GM23338 (cell line): ENCODE measurements around the gene TBCEL. TPM values are rescaled to one million over a fixed set of nuclear protein-coding genes. Genes with fewer than 3 reads are reported as not detected.

Experiments used
- ATAC-seq: fragments of 200-7000 bp; cut with Tn5 transposase; 3 replicates; pipeline ENCODE4 v1.9.1; 2020
- DNase-seq: peaks from one replicate; pipeline ENCODE4 v3.0.0-alpha.2; 2015; ENCODE audit warnings: low spot score
- H2AFZ ChIP-seq: fragments of 200-600 bp; sonication (generic); 2 replicates; pipeline ENCODE4 v1.8.0; 2016; ENCODE audit warnings: antibody characterized with exemption, mild to moderate bottlenecking, moderate library complexity
- H3F3A ChIP-seq: fragments of 200-600 bp; sonication (generic); replicated peaks from 2 replicates; pipeline ENCODE4 v1.8.0; 2017; ENCODE audit warnings: antibody characterized with exemption, mixed run types, low read depth
- H3K27ac ChIP-seq: fragments of 200-600 bp; sonication (generic); 2 replicates; pipeline ENCODE4 v1.6.1; 2016; ENCODE audit warnings: low read depth
- H3K27me3 ChIP-seq: fragments of 200-600 bp; sonication (generic); 2 replicates; pipeline ENCODE4 v1.8.0; 2016; ENCODE audit warnings: mild to moderate bottlenecking, mixed run types, moderate library complexity; ENCODE audit not compliant: insufficient read depth
- H3K36me3 ChIP-seq: fragments of 200-600 bp; sonication (generic); 2 replicates; pipeline ENCODE4 v1.8.0; 2016; ENCODE audit warnings: mild to moderate bottlenecking; ENCODE audit not compliant: insufficient read depth
- H3K4me1 ChIP-seq: fragments of 200-600 bp; sonication (generic); 2 replicates; pipeline ENCODE4 v1.8.0; 2016; ENCODE audit warnings: mild to moderate bottlenecking, moderate library complexity; ENCODE audit not compliant: insufficient read depth
- H3K4me2 ChIP-seq: fragments of 200-600 bp; sonication (generic); 2 replicates; pipeline ENCODE4 v1.7.1; 2017; ENCODE audit warnings: mixed run types
- H3K4me3 ChIP-seq: fragments of 200-600 bp; sonication (generic); 2 replicates; pipeline ENCODE4 v1.6.1; 2016; ENCODE audit warnings: mixed run types
- H3K79me2 ChIP-seq: fragments of 200-600 bp; sonication (generic); replicated peaks from 2 replicates; pipeline ENCODE4 v1.8.0; 2017; ENCODE audit warnings: mild to moderate bottlenecking; ENCODE audit not compliant: insufficient read depth
- H3K9me2 ChIP-seq: fragments of 200-600 bp; sonication (generic); 2 replicates; pipeline ENCODE4 v1.8.0; 2017; ENCODE audit not compliant: insufficient read depth
- H4K20me1 ChIP-seq: fragments of 200-600 bp; sonication (generic); replicated peaks from 2 replicates; pipeline ENCODE4 v1.8.0; 2017; ENCODE audit warnings: mild to moderate bottlenecking; ENCODE audit not compliant: insufficient read depth
- H3K27ac Mint-ChIP-seq: 2 replicates; pipeline ENCODE4 v1.8.0; 2020; ENCODE audit warnings: inconsistent platforms, mild to moderate bottlenecking, moderate library complexity, mixed read lengths
- H3K27me3 Mint-ChIP-seq: 3 replicates; pipeline ENCODE4 v1.8.0; 2022; ENCODE audit warnings: low read depth, mild to moderate bottlenecking, moderate library complexity, mixed read lengths, inconsistent platforms; ENCODE audit not compliant: insufficient read depth, poor library complexity
- H3K36me3 Mint-ChIP-seq: 3 replicates; pipeline ENCODE4 v1.8.0; 2021; ENCODE audit warnings: low read depth, mild to moderate bottlenecking, inconsistent platforms, moderate library complexity, mixed read lengths
- H3K4me1 Mint-ChIP-seq: 3 replicates; pipeline ENCODE4 v1.8.0; 2020; ENCODE audit warnings: mild to moderate bottlenecking, inconsistent platforms, mixed read lengths
- H3K4me3 Mint-ChIP-seq: 3 replicates; pipeline ENCODE4 v1.8.0; 2021; ENCODE audit warnings: moderate library complexity, mild to moderate bottlenecking, inconsistent platforms, mixed read lengths
- H3K9me3 Mint-ChIP-seq: 3 replicates; pipeline ENCODE4 v1.8.0; 2020; ENCODE audit warnings: moderate library complexity, mild to moderate bottlenecking, inconsistent platforms, mixed read lengths
- CREB1 ChIP-seq: fragments of 250-450 bp; sonication (Bioruptor Pico); IDR thresholded peaks from 2 replicates; pipeline ENCODE4 v1.5.0; 2020; ENCODE audit warnings: low read depth, mild to moderate bottlenecking, moderate library complexity
- CTCF ChIP-seq, 2 experiments: fragments of 200-600 bp in 1 of 2; sonication (generic) in 1 of 2; conservative IDR thresholded peaks; 2 replicates each; pipeline versions ENCODE4 v1.5.1 to v1.6.1; 2016 to 2017; ENCODE audit warnings: antibody characterized with exemption in 2 of 2, low read depth in 2 of 2, mild to moderate bottlenecking in 2 of 2, moderate library complexity in 1 of 2
- ETS1 ChIP-seq: IDR thresholded peaks from 2 replicates; pipeline ENCODE4 v1.6.1; 2016; ENCODE audit warnings: antibody characterized with exemption
- EZH2 ChIP-seq: fragments of 200-600 bp; sonication (generic); IDR thresholded peaks from one replicate; pipeline ENCODE4 v1.8.0; 2017; ENCODE audit warnings: antibody characterized with exemption, mild to moderate bottlenecking, low read depth; ENCODE audit not compliant: unreplicated experiment
- EZH2phosphoT487 ChIP-seq: fragments of 200-600 bp; sonication (generic); IDR thresholded peaks from one replicate; pipeline ENCODE4 v1.8.1; 2018; ENCODE audit warnings: antibody characterized with exemption; ENCODE audit not compliant: unreplicated experiment
- JUNB ChIP-seq: IDR thresholded peaks from one replicate; pipeline ENCODE4 v1.6.1; 2016; ENCODE audit warnings: antibody characterized with exemption; ENCODE audit not compliant: unreplicated experiment
- NANOG ChIP-seq: IDR thresholded peaks from 2 replicates; pipeline ENCODE4 v1.6.1; 2016; ENCODE audit warnings: antibody characterized with exemption, borderline replicate concordance
- POLR2AphosphoS5 ChIP-seq: IDR thresholded peaks from 2 replicates; pipeline ENCODE4 v1.6.1; 2016; ENCODE audit warnings: antibody characterized with exemption, low read depth
- REST ChIP-seq: IDR thresholded peaks from one replicate; pipeline ENCODE4 v1.6.1; 2018; ENCODE audit warnings: antibody characterized with exemption; ENCODE audit not compliant: unreplicated experiment
- STAT1 ChIP-seq: IDR thresholded peaks from one replicate; pipeline ENCODE4 v1.6.1; 2016; ENCODE audit warnings: antibody characterized with exemption; ENCODE audit not compliant: unreplicated experiment
- ZNF114 ChIP-seq: fragments of 250-450 bp; sonication (Bioruptor Pico); IDR thresholded peaks from 2 replicates; pipeline ENCODE4 v1.5.0; 2020; ENCODE audit warnings: mild to moderate bottlenecking, moderate library complexity
- ZNF331 ChIP-seq: fragments of 250-450 bp; sonication (Bioruptor Pico); IDR thresholded peaks from 2 replicates; pipeline ENCODE4 v1.5.0; 2020; ENCODE audit warnings: low read depth, mild to moderate bottlenecking, moderate library complexity
- ZNF462 ChIP-seq: fragments of 250-450 bp; sonication (Bioruptor Pico); IDR thresholded peaks from 2 replicates; pipeline ENCODE4 v1.5.0; 2020; ENCODE audit warnings: mild to moderate bottlenecking, moderate library complexity
- polyA plus RNA-seq: library from polyadenylated mRNA; unstranded; fragments of >200 nt; fragmentation: Nextera tagmentation; extraction: Ambion mirVana; gene quantifications from 2 replicates; pipeline ENCODE4 v1.2.1, GENCODE V29; 2016
- total RNA-seq: library from RNA; depleted of rRNA; stranded (reverse); fragments of >200 nt; shearing (Covaris generic); gene quantifications from 2 replicates; pipeline ENCODE4 v1.2.3, GENCODE V29; 2014

TBCEL gene
- total and polyA plus RNA-seq, 2 experiments from 2014 or later: 5.4 to 16.2 TPM

GRCh38 chr11:121037016-121037415 is 13.1 kb downstream of the TBCEL start:
- H3F3A ChIP-seq: no peaks in the 10 kb centered on the region
- DNase-seq (no peak), ATAC-seq (no peak)
- TF ChIP-seq ZNF331 (CRISPR knock-in tag) (no peak), ETS1 (no peak), CTCF (conservative IDR thresholded peaks at IDR 0.05; ENCODE audit: low read depth in 2 of 2) (no peak), CREB1 (no peak), JUNB (no peak), ZNF114 (no peak), EZH2 (no peak), ZNF462 (CRISPR knock-in tag) (no peak), POLR2AphosphoS5 (no peak), STAT1 (no peak), NANOG (no peak), REST (no peak), EZH2phosphoT487 (no peak)
- H3K4me1 ChIP-seq: peaks cover 42% of the 10 kb centered on the region
- H3K4me3 Mint-ChIP-seq: no peak overlapping the region
- H3K27me3 Mint-ChIP-seq: no peaks in the 10 kb centered on the region
- H3K4me1 Mint-ChIP-seq: peaks cover 57% of the 10 kb centered on the region
- no peak overlapping the region for H3K4me3 ChIP-seq
- H3K79me2 ChIP-seq: peaks cover 63% of the 10 kb centered on the region
- no peaks in the 10 kb centered on the region for H4K20me1 ChIP-seq
- H3K9me2 ChIP-seq: no peaks in the 10 kb centered on the region
- H3K27me3 ChIP-seq: no peaks in the 10 kb centered on the region
- no peak overlapping the region for H2AFZ ChIP-seq
- H3K36me3 ChIP-seq: no peaks in the 10 kb centered on the region
- H3K27ac ChIP-seq: no peak overlapping the region
- no peak overlapping the region for H3K4me2 ChIP-seq
- H3K27ac Mint-ChIP-seq: no peak overlapping the region
- no peaks in the 10 kb centered on the region for H3K36me3 Mint-ChIP-seq
- no peaks in the 10 kb centered on the region for H3K9me3 Mint-ChIP-seq
